SK-N-SH treated with all-trans-retinoic acid at 6 μM for 48 hours (cell line): ENCODE data around the gene MGST3.

Experiments used
- ARNTL ChIP-seq: fragments of 450-650 bp; formaldehyde crosslinking; IDR thresholded peaks from 2 replicates; pipeline ENCODE4 v1.5.0; 2020; ENCODE audit warnings: low read depth, mild to moderate bottlenecking, moderate library complexity, borderline replicate concordance
- CREB5 ChIP-seq: fragments of 250-450 bp; sonication (Bioruptor Pico); IDR thresholded peaks from 2 replicates; pipeline ENCODE4 v1.5.1; 2020; ENCODE audit warnings: low read depth, mild to moderate bottlenecking, moderate library complexity
- CSDC2 ChIP-seq: fragments of 250-450 bp; sonication (Bioruptor Pico); IDR thresholded peaks from 2 replicates; pipeline ENCODE4 v1.5.0; 2020; ENCODE audit warnings: mild to moderate bottlenecking, moderate library complexity
- ESRRG ChIP-seq: fragments of 250-450 bp; sonication (Bioruptor Pico); IDR thresholded peaks from 2 replicates; pipeline ENCODE4 v1.6.1; 2021; ENCODE audit warnings: mild to moderate bottlenecking
- ISL1 ChIP-seq: fragments of 250-450 bp; sonication (Bioruptor Pico); IDR thresholded peaks from 2 replicates; pipeline ENCODE4 v2.1.2; 2022; ENCODE audit warnings: mild to moderate bottlenecking, moderate library complexity
- PATZ1 ChIP-seq: fragments of 250-450 bp; sonication (Bioruptor Pico); IDR thresholded peaks from 2 replicates; pipeline ENCODE4 v1.8.0; 2020; ENCODE audit warnings: mild to moderate bottlenecking, moderate library complexity, borderline replicate concordance
- PPARA ChIP-seq: fragments of 250-450 bp; sonication (Bioruptor Pico); IDR thresholded peaks from 2 replicates; pipeline ENCODE4 v1.5.0; 2020; ENCODE audit warnings: mild to moderate bottlenecking, borderline replicate concordance
- RARB ChIP-seq: fragments of 250-450 bp; sonication (Bioruptor Pico); IDR thresholded peaks from 2 replicates; pipeline ENCODE4 v1.8.0; 2021; ENCODE audit warnings: mild to moderate bottlenecking, moderate library complexity
- TCF4 ChIP-seq: fragments of 250-450 bp; sonication (Bioruptor Pico); IDR thresholded peaks from 2 replicates; pipeline ENCODE4 v1.8.0; 2021; ENCODE audit warnings: mild to moderate bottlenecking, moderate library complexity, borderline replicate concordance
- TSHZ2 ChIP-seq: fragments of 250-450 bp; sonication (Bioruptor Pico); IDR thresholded peaks from 2 replicates; pipeline ENCODE4 v1.5.0; 2020; ENCODE audit warnings: mild to moderate bottlenecking, moderate library complexity
- ZFP3 ChIP-seq: fragments of 250-450 bp; sonication (Bioruptor Pico); IDR thresholded peaks from 2 replicates; pipeline ENCODE4 v1.5.0; 2020; ENCODE audit warnings: mild to moderate bottlenecking, moderate library complexity
- ZFP30 ChIP-seq: fragments of 450-650 bp; formaldehyde crosslinking; IDR thresholded peaks from 2 replicates; pipeline ENCODE4 v1.5.0; 2022; ENCODE audit warnings: mild to moderate bottlenecking, moderate library complexity
- ZNF70 ChIP-seq: fragments of 450-650 bp; formaldehyde crosslinking; IDR thresholded peaks from 2 replicates; pipeline ENCODE4 v1.5.0; 2020; ENCODE audit warnings: mild to moderate bottlenecking, moderate library complexity

GRCh38 chr1:165624441-165624840 lies 6.6 kb upstream of the MGST3 start:
- TF ChIP-seq ZFP3: no peak
- no peak for TF ChIP-seq CSDC2 (CRISPR knock-in tag)
- no peak for TF ChIP-seq PATZ1 (CRISPR knock-in tag)
- TF ChIP-seq ESRRG (CRISPR knock-in tag): no peak
- no peak for TF ChIP-seq TCF4
- no peak for TF ChIP-seq ISL1 (CRISPR knock-in tag)
- TF ChIP-seq ARNTL (CRISPR knock-in tag): no peak
- no peak for TF ChIP-seq PPARA (CRISPR knock-in tag)
- no peak for TF ChIP-seq TSHZ2
- TF ChIP-seq ZNF70 (CRISPR knock-in tag): no peak
- TF ChIP-seq RARB: no peak
- TF ChIP-seq ZFP30 (CRISPR knock-in tag): no peak
- no peak for TF ChIP-seq CREB5 (CRISPR knock-in tag)
